Nephron progenitor cell (in vitro differentiated cells): Measurements from ENCODE around the gene L3MBTL3.
A peak's percentile ranks its signal among the peaks of the same experiment; 100 is the strongest.

ENCODE experiments used
- DNase-seq: peaks from one replicate; pipeline ENCODE4 v3.0.0; 2021
- H3K27ac Mint-ChIP-seq: 2 replicates; pipeline ENCODE4 v1.8.0; 2021; ENCODE audit warnings: mild to moderate bottlenecking, moderate library complexity, mixed read lengths
- H3K27me3 Mint-ChIP-seq: 2 replicates; pipeline ENCODE4 v1.8.0; 2021; ENCODE audit warnings: mild to moderate bottlenecking, low read depth, mixed read lengths; ENCODE audit not compliant: poor library complexity
- H3K36me3 Mint-ChIP-seq: 2 replicates; pipeline ENCODE4 v1.8.0; 2021; ENCODE audit warnings: low read depth, mixed read lengths
- H3K4me1 Mint-ChIP-seq: 2 replicates; pipeline ENCODE4 v1.8.0; 2021; ENCODE audit warnings: mixed read lengths
- H3K4me3 Mint-ChIP-seq: 2 replicates; pipeline ENCODE4 v1.8.0; 2021; ENCODE audit warnings: mild to moderate bottlenecking, moderate library complexity, mixed read lengths
- H3K9me3 Mint-ChIP-seq: 2 replicates; pipeline ENCODE4 v1.8.0; 2021; ENCODE audit warnings: mild to moderate bottlenecking, moderate library complexity, mixed read lengths
- CTCF ChIP-seq: fragments of 200-600 bp; sonication (generic); IDR thresholded peaks from 2 replicates; pipeline ENCODE4 v1.5.0; 2021; ENCODE audit warnings: antibody characterized with exemption

Gene L3MBTL3

GRCh38 chr6:130008236-130008873, 10.0 kb upstream of the L3MBTL3 start:
- DNase-seq, result no peak
- Mint-ChIP-seq H3K9me3 (no peaks in the 10 kb centered on the region), H3K4me1 (no peaks in the 10 kb centered on the region), H3K27ac (no peak overlapping the region), H3K27me3 (peaks cover 5% of the 10 kb centered on the region), H3K4me3 (no peak overlapping the region), H3K36me3 (no peaks in the 10 kb centered on the region)
- TF ChIP-seq CTCF, result no peak

DNA sequence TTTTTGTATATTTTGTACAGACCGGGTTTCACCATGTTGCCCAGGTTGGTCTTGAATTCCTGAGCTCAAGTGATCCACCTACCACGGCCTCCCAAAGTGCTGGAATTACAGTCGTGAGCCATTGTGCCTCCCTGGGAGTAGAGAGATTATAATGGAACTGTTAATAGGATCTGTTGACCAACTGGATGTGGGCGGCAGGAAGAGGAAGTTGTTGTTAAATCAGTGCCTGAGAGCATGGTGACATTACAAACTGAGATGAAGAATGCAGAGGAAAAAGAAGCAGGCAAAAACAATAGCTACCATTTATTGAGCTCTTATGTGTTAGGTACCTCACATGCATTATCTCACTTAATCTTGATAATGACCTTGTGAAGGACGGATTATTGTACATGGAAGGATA, 9.2 kb upstream of the L3MBTL3 start:
- no peak for DNase-seq
- no peak overlapping the region for H3K27ac Mint-ChIP-seq
- H3K9me3 Mint-ChIP-seq, result no peaks in the 10 kb centered on the region
- H3K4me3 Mint-ChIP-seq, result no peak overlapping the region
- peaks cover 5% of the 10 kb centered on the region for H3K27me3 Mint-ChIP-seq
- H3K36me3 Mint-ChIP-seq, result no peaks in the 10 kb centered on the region
- no peak for TF ChIP-seq CTCF
- H3K4me1 Mint-ChIP-seq, result no peaks in the 10 kb centered on the region

DNA sequence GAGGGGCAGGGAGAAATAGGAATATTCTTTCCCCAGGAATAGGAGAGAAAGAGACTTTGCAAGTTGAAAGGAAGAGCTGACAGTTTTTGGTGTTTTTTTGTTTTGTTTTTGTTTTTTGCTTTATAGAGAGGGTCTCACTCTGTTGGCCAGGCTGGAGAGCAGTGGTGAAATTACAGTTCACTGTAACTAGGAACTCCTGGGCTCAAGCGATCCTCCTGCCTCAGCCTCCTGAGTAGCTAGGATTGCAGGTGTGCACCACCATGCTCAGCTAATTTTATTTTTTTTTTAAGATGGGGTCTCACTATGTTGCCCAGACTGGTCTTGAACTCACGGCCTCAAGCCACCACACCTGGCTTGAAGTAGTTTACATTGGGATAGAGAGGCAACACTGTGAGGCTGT, 8.0 kb upstream of the L3MBTL3 start:
- Mint-ChIP-seq H3K4me3 (no peak overlapping the region), H3K4me1 (no peaks in the 10 kb centered on the region), H3K27ac (no peak overlapping the region), H3K27me3 (peaks cover 5% of the 10 kb centered on the region), H3K36me3 (no peaks in the 10 kb centered on the region), H3K9me3 (no peaks in the 10 kb centered on the region)
- no peak for TF ChIP-seq CTCF
- DNase-seq, result no peak

- DNase-seq, result no peak
- no peak overlapping the region for H3K27ac Mint-ChIP-seq
- no peak for TF ChIP-seq CTCF
- H3K9me3 Mint-ChIP-seq, result no peaks in the 10 kb centered on the region
- no peaks in the 10 kb centered on the region for H3K36me3 Mint-ChIP-seq
- no peaks in the 10 kb centered on the region for H3K27me3 Mint-ChIP-seq
- peaks cover 5% of the 10 kb centered on the region for H3K4me1 Mint-ChIP-seq
- H3K4me3 Mint-ChIP-seq, result no peak overlapping the region
Observed at GRCh38 chr6:130012728-130013127, 5.7 kb upstream of the L3MBTL3 start.

DNA sequence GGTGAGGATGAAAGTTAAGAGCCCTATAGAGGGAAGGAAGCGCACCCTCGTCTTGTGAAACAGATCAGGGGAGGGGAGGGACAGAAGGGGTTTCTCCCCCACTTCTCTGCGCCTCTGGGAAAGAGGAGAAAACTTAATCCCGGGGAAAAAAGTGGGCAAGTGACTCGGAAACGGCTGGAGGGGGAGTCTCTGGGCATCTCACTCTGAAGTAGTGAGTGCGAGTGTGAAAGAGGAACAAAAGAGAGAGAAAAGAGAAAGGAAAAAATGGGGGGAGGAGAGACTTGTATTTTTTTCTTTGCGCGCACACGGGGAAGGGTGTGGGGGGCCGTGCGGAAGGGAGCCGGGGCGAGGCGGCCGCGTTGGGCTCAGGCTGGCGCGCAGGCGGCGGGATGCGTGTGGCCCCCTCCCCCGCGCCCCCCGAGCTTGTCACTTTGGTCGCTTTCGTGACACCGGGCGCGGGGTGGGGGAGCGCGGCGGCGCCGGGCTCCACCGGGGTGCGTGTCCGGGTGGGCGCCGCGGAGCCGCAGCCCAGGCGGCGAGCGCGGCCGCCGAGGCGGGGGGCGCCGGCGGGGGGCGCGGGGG, 454 bp downstream of the L3MBTL3 start:
- H3K27ac Mint-ChIP-seq, result peak overlapping the region; percentile 97
- no peak for TF ChIP-seq CTCF
- H3K27me3 Mint-ChIP-seq, result peaks cover 6% of the 10 kb centered on the region
- peak overlapping the region; percentile 100 for H3K4me3 Mint-ChIP-seq
- DNase-seq, result peak; percentile 57
- peaks cover 2% of the 10 kb centered on the region for H3K36me3 Mint-ChIP-seq
- peaks cover 33% of the 10 kb centered on the region for H3K4me1 Mint-ChIP-seq
- no peaks in the 10 kb centered on the region for H3K9me3 Mint-ChIP-seq
